HG03045 (cell line): Measurements from ENCODE around the gene CEP162.
"Not testable (repeated sequence)": the region's sequence is repeated elsewhere in the genome, so short reads cannot be mapped to it uniquely, and the experiment has no call there.

Experiments
- ATAC-seq: cut with Tn5 transposase; IDR thresholded peaks from one replicate; pipeline ENCODE4 v1.9.1; 2021; ENCODE audit warnings: mild to moderate bottlenecking, moderate library complexity; ENCODE audit not compliant: unreplicated experiment

CEP162 gene, protein sequence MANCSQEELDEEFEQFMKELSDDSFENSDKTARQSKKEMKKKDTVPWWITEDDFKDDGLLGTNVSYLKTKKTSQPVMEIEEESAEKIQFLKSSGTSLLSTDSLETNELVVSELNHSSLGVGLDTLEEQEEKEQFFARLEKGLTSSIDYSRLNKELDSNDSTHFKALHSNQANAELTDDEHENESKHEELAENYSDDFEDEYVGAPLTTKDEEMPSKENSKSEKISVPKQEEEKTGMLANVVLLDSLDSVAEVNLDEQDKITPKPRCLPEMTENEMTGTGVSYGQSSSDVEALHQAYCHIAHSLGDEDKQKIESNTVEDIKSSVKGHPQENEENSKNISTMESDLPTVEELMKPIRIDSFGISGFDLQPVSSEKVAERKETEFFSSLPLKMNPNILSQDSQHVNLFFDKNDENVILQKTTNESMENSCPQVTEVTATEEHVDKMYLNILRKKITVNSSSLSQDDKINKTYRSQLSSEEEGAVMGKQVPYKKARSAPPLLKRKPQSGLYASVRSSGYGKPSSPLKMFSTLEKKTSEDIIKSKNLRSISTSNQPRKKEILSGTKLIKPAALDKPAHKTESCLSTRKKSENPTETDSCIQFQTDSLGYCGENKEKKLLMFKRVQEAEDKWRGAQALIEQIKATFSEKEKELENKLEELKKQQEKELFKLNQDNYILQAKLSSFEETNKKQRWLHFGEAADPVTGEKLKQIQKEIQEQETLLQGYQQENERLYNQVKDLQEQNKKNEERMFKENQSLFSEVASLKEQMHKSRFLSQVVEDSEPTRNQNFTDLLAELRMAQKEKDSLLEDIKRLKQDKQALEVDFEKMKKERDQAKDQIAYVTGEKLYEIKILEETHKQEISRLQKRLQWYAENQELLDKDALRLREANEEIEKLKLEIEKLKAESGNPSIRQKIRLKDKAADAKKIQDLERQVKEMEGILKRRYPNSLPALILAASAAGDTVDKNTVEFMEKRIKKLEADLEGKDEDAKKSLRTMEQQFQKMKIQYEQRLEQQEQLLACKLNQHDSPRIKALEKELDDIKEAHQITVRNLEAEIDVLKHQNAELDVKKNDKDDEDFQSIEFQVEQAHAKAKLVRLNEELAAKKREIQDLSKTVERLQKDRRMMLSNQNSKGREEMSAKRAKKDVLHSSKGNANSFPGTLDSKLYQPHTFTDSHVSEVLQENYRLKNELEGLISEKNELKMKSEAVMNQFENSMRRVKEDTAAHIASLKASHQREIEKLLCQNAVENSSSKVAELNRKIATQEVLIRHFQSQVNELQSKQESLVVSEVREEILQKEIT (N-terminal part only)

DNA sequence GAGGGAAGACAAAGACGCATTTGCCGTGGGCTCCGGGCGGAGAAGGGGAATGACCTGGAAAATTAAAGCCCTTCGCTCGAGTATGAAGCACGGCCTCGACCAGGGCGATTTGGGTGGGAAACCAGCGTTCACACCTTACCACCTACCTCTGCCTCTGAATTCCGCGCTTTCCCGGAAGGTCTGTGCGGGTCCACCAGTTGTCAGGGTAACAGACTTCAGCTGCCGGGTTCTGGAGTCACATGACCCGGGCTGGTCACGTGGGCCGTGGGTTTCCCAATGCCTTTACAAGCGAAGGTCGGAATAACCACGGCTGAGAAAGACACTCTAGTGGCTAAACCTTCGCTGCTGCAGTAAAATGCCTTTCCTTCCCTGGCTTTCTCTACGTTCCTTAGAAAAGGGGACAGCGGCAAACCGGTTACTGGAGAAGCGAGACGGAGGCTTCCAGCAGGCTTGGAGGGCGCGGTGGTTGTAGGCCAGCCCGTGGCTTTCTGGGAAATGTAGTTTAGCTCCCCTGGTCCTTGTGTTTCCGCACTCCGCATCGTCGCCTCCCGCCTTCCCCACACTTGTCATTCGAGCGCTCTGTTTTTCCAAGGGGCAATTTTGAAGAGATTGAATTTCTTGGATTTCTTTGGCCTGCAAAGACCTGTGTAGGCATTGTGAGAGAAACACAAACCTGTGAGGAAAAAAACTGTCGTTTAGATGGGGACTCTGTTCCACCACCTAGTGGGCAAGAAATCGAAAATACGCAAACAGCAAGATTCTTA, at the start of gene CEP162:
CEP162 (minus strand) TSS at position 210 of the 764 bp plus-strand sequence. CDS start 1,250 bp downstream, outside the sequence.
- ATAC-seq, result peak; percentile 98

GRCh38 chr6:84274856-84275255, 47.4 kb upstream of the CEP162 start:
- no peak for ATAC-seq

DNA sequence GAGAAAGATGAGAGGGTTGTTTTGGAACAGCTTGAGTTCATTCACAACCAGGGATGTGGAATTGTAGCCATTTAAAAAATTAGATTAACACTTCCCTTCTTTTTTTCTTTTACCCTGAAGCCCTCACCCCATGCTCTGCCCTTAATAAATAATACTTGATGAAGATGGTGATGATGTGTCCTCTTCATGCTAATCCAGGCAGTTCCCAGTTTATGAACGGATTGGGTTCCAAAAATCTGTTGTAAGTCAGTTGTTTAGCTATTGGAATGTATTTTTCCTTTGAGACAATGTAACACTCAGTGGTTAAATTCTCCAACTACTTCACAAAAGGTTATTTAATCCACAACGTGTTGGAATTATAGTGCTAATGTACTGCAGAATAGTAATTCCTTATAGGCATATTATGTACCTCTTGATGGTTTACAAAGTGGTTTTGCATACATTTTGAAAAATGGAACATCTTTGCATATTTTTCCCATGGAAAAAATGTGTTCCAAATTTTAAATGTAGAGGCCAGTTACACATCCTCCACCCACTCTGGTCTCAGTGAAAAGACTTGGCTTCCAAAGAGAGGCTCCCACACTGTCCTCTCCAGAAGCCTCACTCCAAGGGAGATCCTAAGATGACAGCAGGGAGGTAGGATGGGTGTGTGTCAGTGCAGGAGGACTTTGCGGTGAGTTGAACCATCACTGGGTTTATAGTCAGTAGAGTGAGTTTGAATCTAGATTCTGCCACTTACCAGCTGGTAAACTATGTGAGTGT, 45.8 kb upstream of the CEP162 start:
- no peak for ATAC-seq

- ATAC-seq, result no peak
Measured at GRCh38 chr6:84272298-84272697, 44.9 kb upstream of the CEP162 start.

DNA sequence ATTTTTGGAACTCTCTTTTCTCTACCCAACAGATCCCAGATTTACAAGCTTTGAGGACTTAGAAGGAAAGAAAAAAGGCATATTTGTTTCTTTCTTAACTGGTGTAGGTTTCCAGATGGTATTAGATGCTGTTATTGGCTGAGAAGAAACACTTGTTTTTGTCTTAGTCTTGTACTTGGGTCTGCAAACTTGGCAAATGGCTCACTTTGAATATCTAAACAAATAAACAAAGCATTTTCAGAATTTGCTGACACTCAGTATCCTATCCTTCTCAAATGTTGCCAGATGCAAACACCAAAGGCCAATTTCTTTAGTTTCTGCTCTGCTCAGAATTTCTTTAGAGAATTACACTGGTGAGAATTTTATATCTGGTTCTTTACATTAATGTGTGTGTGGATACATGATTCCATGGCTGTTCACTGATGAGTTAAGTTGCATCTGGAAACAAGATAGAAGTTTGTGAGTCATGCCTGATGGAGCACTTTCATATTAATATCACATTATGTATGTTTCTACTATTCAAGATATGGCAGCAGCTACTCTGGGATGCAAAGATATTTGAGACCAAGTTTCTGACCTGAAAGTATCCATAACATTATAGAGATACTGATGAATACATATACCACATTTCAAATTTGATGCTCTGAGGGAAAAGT, 43.7 kb upstream of the CEP162 start:
- no peak for ATAC-seq

DNA sequence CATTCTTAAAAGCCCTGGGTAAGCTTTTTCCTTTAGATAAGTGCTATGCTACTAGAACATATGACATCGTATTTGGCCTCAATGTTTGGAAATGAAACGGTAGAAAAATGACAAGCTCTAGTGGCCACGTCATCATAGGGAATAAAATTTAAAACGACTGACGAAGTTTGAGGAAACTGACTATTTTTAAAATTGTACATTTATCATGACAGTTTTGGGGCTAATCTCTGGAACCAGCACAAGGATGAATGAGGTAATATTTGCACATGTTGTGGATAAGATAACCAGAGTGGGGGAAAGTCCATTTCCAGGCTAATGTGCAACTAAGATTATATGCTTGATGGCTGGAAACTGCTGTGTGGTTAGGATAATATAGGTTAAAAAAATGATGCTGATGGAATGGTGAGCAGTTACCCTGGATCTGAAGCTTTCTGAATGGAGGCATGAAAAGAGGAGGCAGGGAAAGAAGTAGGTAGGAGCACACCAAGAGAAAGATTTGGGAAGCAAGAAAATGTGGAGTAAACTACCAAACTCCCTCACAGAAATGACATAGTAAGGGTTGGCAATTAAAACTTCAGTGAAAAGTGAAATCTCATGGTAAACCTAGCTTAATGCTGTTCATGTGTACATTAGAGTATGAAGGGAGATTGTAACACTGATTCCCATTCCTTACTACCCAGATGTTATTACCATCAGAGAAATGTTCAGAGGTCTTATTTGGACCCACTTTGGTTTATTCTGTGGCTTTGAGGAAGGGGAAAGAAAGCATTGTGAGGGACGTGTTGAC, 42.7 kb upstream of the CEP162 start:
- ATAC-seq, result no peak

DNA sequence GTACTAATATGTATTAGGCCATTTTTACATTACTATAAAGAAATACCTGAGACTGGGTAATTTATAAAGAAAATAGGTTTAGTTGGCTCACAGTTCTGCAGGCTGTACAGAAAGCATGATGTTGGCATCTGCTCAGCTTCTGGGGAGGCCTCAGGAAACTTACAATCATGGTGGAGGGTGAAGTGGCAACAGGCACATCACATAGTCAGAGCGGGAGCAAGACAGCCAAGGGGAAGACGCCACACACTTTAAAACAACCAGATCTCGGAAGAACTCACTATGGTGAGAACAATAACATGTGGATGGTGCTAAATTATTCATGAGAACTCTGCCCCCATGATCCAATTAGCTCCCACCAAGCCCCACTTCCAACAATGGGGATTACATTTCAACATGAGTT, 41.3 kb upstream of the CEP162 start:
- no peak for ATAC-seq

DNA sequence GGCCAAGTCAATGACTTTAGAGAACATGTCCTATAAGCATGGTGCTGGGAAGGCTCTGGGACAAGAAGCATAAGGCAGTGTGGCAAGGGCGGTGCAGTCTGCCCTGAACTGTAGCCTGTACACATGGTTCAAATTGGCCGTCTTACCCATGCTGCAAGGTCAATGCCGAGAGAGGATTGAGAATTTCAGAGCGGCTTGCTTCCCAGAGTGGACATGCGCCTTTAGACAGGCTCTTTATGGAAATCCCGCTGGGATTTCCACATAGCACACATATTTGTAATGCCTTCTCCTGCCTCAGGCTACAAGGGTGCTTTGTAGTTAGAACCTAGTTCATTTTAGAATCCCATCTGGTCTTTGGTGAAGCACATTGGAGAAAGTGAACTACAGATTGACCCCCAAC, 36.1 kb upstream of the CEP162 start:
- ATAC-seq, result no peak

- ATAC-seq, result no peak
Measured at GRCh38 chr6:84260926-84261325, 33.5 kb upstream of the CEP162 start.

GRCh38 chr6:84260196-84260595, 32.8 kb upstream of the CEP162 start:
- ATAC-seq, result no peak

- ATAC-seq, result no peak
Measured at GRCh38 chr6:84258866-84259265, 31.4 kb upstream of the CEP162 start.

DNA sequence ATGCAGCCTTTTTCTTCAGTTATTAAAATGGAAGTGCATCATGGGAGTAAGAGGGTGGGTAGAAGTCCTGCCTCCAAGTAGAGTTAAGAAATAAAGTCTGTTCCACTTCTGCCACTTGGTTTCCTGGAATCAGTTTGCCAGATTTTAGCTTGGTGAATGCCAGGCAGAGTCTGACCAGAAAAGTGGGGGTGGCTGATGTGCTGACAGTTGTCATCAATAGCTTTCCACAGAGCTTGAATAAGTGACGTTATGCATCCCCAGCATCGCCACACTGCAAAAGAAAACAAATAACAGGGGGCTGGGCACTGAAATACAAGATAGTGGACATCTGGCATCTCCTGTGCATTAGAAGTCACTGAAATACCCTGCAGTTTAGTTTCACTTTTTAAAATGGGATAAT, 30.8 kb upstream of the CEP162 start:
- ATAC-seq, result no peak

DNA sequence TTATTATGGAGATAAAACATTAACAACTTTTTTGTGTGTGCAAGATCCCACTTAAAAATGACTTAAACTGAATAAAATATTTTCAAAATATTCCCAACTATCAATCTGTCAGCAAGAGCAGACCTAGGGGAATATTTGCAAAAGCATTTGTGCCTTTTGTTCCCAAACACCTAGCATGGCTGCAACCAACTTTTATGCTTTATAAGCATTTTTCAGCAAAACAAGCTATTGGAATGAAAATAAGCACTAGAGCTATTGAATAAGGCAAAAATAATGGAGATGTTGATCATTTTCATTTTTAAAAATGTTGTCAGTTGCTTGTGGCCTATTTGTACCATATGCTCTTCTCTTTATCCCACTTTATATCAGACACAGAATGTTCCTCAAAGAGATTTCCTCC, 28.2 kb upstream of the CEP162 start:
- no peak for ATAC-seq

- no peak for ATAC-seq
Measured at GRCh38 chr6:84253380-84253779, 25.9 kb upstream of the CEP162 start.

GRCh38 chr6:84251891-84252539, 24.6 kb upstream of the CEP162 start:
- no peak for ATAC-seq

DNA sequence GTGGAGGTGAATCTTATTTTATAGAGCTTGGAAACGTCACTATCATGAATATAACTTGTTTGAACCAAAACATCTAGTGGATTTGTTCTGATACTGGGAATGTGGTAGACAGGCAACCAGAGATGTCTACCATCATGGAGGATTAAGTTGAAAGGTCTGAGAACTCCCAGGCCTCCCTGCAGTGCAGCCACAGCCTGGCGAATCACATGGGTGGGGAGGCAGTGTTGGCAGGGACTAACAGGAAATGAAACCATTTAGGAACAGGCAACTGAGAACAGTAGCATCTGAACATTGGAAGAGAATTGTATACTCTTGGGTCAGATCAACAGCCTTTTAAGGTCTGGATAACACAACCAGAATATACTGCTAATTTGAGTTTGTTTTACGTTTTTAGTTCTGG, 22.3 kb upstream of the CEP162 start:
- no peak for ATAC-seq

DNA sequence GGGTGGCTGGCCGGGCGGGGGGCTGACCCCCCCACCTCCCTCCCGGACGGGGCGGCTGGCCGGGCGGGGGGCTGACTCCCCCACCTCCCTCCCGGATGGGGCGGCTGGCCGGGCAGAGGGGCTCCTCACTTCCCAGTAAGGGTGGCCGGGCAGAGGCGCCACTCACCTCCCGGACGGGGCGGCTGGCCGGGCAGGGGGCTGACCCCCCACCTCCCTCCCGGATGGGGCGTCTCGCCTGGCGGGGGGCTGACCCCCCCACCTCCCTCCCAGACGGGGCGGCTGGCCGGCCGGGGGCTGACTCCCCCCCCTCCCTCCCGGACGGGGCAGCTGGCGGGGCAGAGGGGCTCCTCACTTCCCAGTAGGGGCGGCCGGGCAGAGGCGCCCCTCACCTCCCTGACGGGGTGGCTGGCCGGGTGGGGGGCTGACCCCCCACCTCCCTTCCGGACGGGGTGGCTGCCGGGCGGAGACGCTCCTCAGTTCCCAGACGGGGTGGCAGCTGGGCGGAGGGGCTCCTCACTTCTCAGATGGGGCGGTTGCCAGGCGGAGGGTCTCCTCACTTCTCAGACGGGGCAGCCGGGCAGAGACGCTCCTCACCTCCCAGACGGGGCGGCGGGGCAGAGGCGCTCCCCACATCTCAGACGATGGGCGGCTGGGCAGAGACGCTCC, 17.1 kb upstream of the CEP162 start:
- ATAC-seq, result not testable (repeated sequence)
